ENCODE results near the gene CDKN2B-AS1.

Gene CDKN2B-AS1

DNA sequence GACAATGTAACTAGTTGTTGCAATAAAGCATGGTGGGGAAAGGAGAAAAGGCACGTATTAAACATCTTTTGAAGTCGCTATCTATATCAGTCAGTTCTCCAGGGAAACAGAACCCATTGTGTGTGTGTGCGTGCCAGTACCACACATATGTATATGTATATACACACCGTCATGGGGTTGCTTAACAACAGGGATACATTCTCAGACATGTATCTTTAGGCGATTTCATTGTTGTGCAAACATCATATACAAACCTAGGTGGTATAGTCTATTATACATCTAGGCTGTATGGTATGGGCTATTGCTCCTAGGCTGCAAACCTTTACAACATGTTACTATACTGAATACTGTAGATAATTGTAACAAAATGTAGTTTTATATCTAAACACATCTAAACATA is 2.3 kb downstream of the CDKN2B-AS1 start:
- Histone ChIP-seq H3K27ac (replicated peaks; ENCODE audit: low read length) (no peak overlapping the region), H3K14ac (ENCODE audit: low read length) (no peak overlapping the region), H3K18ac (ENCODE audit: low read length) (no peak overlapping the region), H3K23ac (ENCODE audit: low read depth, low read length, poor library complexity) (no peak overlapping the region), H2AK5ac (ENCODE audit: low read depth, low read length) (no peak overlapping the region), H3K4me3 (ENCODE audit: low read length in 2 of 2) (no peak overlapping the region), H3K4ac (ENCODE audit: low read length) (no peak overlapping the region), H3K9ac (ENCODE audit: low read depth, low read length, poor library complexity) (no peak overlapping the region), H3K9me3 (replicated peaks in 1 of 2; ENCODE audit: control insufficient read depth in 2 of 2, insufficient read depth in 1 of 2, low read depth in 1 of 2, low read length in 2 of 2) (no peaks in the 10 kb centered on the region), H3K4me1 (ENCODE audit: control insufficient read depth in 2 of 2, insufficient read depth in 1 of 2, low read depth in 1 of 2, low read length in 2 of 2) (peaks cover 6 to 16% of the 10 kb centered on the region in 2 donors), H4K8ac (ENCODE audit: low read depth, low read length) (no peak overlapping the region), H4K91ac (ENCODE audit: low read depth, low read length, poor library complexity) (no peak overlapping the region), H2AFZ (ENCODE audit: low read length) (no peak overlapping the region), H2BK15ac (ENCODE audit: low read length) (no peak overlapping the region), H2BK12ac (ENCODE audit: low read length) (no peak overlapping the region), H3K79me1 (ENCODE audit: low read depth, low read length) (no peaks in the 10 kb centered on the region), H3K27me3 (ENCODE audit: control insufficient read depth in 3 of 3, insufficient read depth in 3 of 3, low read depth in 1 of 3, low read length in 3 of 3) (peaks cover 17 to 98% (median 47%) of the 10 kb centered on the region in 3 experiments), H3K4me2 (ENCODE audit: insufficient read depth, low read length, poor library complexity, severe bottlenecking) (no peak overlapping the region), H2BK120ac (ENCODE audit: low read depth, low read length) (no peak overlapping the region), H2BK5ac (ENCODE audit: low read length) (no peak overlapping the region), H3K36me3 (replicated peaks in 1 of 2; ENCODE audit: control insufficient read depth in 2 of 2, insufficient read depth in 2 of 2, low read length in 2 of 2) (no peaks in the 10 kb centered on the region)
- no peak for DNase-seq (ENCODE audit: low spot score)
- WGBS, 2 donors (ENCODE audit: extremely low coverage in 2 of 2, insufficient read length in 2 of 2, insufficient replicate concordance in 1 of 2): no CpG with 5 or more reads among the region's 5 CpGs

- H3K27ac ChIP-seq (replicated peaks; ENCODE audit: low read length): no peak overlapping the region
- H4K8ac ChIP-seq (ENCODE audit: low read depth, low read length): no peak overlapping the region
- H3K9ac ChIP-seq (ENCODE audit: low read depth, low read length, poor library complexity): no peak overlapping the region
- H4K91ac ChIP-seq (ENCODE audit: low read depth, low read length, poor library complexity): no peak overlapping the region
- H3K4ac ChIP-seq (ENCODE audit: low read length): no peak overlapping the region
- H2BK15ac ChIP-seq (ENCODE audit: low read length): no peak overlapping the region
- H3K27me3 ChIP-seq (ENCODE audit: control insufficient read depth in 3 of 3, insufficient read depth in 3 of 3, low read depth in 1 of 3, low read length in 3 of 3): peaks cover 17 to 98% (median 47%) of the 10 kb centered on the region in 3 experiments
- H2AK5ac ChIP-seq (ENCODE audit: low read depth, low read length): no peak overlapping the region
- no peak overlapping the region for H2BK5ac ChIP-seq (ENCODE audit: low read length)
- H3K14ac ChIP-seq (ENCODE audit: low read length): no peak overlapping the region
- no peaks in the 10 kb centered on the region for H3K79me1 ChIP-seq (ENCODE audit: low read depth, low read length)
- WGBS, 2 donors (ENCODE audit: extremely low coverage in 2 of 2, insufficient read length in 2 of 2, insufficient replicate concordance in 1 of 2): no CpG with 5 or more reads among the region's 1 CpG
- peaks cover 6 to 16% of the 10 kb centered on the region in 2 donors for H3K4me1 ChIP-seq (ENCODE audit: control insufficient read depth in 2 of 2, insufficient read depth in 1 of 2, low read depth in 1 of 2, low read length in 2 of 2)
- no peak overlapping the region for H2AFZ ChIP-seq (ENCODE audit: low read length)
- DNase-seq (ENCODE audit: low spot score): no peak
- H3K36me3 ChIP-seq (replicated peaks in 1 of 2; ENCODE audit: control insufficient read depth in 2 of 2, insufficient read depth in 2 of 2, low read length in 2 of 2): no peaks in the 10 kb centered on the region
- H3K9me3 ChIP-seq (replicated peaks in 1 of 2; ENCODE audit: control insufficient read depth in 2 of 2, insufficient read depth in 1 of 2, low read depth in 1 of 2, low read length in 2 of 2): no peaks in the 10 kb centered on the region
- no peak overlapping the region for H3K18ac ChIP-seq (ENCODE audit: low read length)
- no peak overlapping the region for H2BK12ac ChIP-seq (ENCODE audit: low read length)
- H3K23ac ChIP-seq (ENCODE audit: low read depth, low read length, poor library complexity): no peak overlapping the region
- no peak overlapping the region for H3K4me3 ChIP-seq (ENCODE audit: low read length in 2 of 2)
- H2BK120ac ChIP-seq (ENCODE audit: low read depth, low read length): no peak overlapping the region
- H3K4me2 ChIP-seq (ENCODE audit: insufficient read depth, low read length, poor library complexity, severe bottlenecking): no peak overlapping the region
These were observed 2.9 kb downstream of the CDKN2B-AS1 start for GRCh38 chr9:21997480-21997879.

- no peaks in the 10 kb centered on the region for H3K79me1 ChIP-seq (ENCODE audit: low read depth, low read length)
- no peak overlapping the region for H3K4me2 ChIP-seq (ENCODE audit: insufficient read depth, low read length, poor library complexity, severe bottlenecking)
- WGBS, 2 donors (ENCODE audit: extremely low coverage in 2 of 2, insufficient read length in 2 of 2, insufficient replicate concordance in 1 of 2): no CpG with 5 or more reads among the region's 2 CpGs
- no peak overlapping the region for H3K14ac ChIP-seq (ENCODE audit: low read length)
- no peak overlapping the region for H3K18ac ChIP-seq (ENCODE audit: low read length)
- H2BK15ac ChIP-seq (ENCODE audit: low read length): no peak overlapping the region
- H2BK120ac ChIP-seq (ENCODE audit: low read depth, low read length): no peak overlapping the region
- H3K36me3 ChIP-seq (replicated peaks in 1 of 2; ENCODE audit: control insufficient read depth in 2 of 2, insufficient read depth in 2 of 2, low read length in 2 of 2): no peaks in the 10 kb centered on the region
- no peak overlapping the region for H3K4me3 ChIP-seq (ENCODE audit: low read length in 2 of 2)
- H4K91ac ChIP-seq (ENCODE audit: low read depth, low read length, poor library complexity): no peak overlapping the region
- H3K27ac ChIP-seq (replicated peaks; ENCODE audit: low read length): no peak overlapping the region
- no peak for DNase-seq (ENCODE audit: low spot score)
- no peak overlapping the region for H3K9ac ChIP-seq (ENCODE audit: low read depth, low read length, poor library complexity)
- H3K4ac ChIP-seq (ENCODE audit: low read length): no peak overlapping the region
- no peaks in the 10 kb centered on the region for H3K9me3 ChIP-seq (replicated peaks in 1 of 2; ENCODE audit: control insufficient read depth in 2 of 2, insufficient read depth in 1 of 2, low read depth in 1 of 2, low read length in 2 of 2)
- no peak overlapping the region for H2AFZ ChIP-seq (ENCODE audit: low read length)
- no peak overlapping the region for H2AK5ac ChIP-seq (ENCODE audit: low read depth, low read length)
- H2BK5ac ChIP-seq (ENCODE audit: low read length): no peak overlapping the region
- peaks cover 6 to 16% of the 10 kb centered on the region in 2 donors for H3K4me1 ChIP-seq (ENCODE audit: control insufficient read depth in 2 of 2, insufficient read depth in 1 of 2, low read depth in 1 of 2, low read length in 2 of 2)
- H3K27me3 ChIP-seq (ENCODE audit: control insufficient read depth in 3 of 3, insufficient read depth in 3 of 3, low read depth in 1 of 3, low read length in 3 of 3): peaks cover 17 to 98% (median 45%) of the 10 kb centered on the region in 3 experiments
- no peak overlapping the region for H4K8ac ChIP-seq (ENCODE audit: low read depth, low read length)
- H2BK12ac ChIP-seq (ENCODE audit: low read length): no peak overlapping the region
- H3K23ac ChIP-seq (ENCODE audit: low read depth, low read length, poor library complexity): no peak overlapping the region
These were observed 3.4 kb downstream of the CDKN2B-AS1 start for GRCh38 chr9:21998026-21998425.

DNA sequence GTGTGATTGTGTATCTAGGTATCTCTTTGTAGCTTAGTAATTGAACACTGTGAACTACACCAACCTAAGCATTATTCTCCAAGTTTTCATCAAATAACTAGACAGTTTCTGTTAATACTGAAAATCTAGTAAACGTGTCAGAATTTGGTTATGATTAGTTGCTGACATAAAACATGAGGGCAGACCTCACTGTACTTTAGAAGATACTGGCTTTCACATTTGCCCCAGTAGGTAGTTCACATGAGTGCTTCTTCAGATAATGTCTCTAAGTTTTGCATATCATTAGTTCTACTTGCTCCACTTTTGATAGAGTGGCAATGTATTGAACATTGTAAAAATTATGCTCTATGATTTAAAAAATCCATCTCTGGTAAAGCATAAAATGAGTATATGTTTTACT is 7.4 kb downstream of the CDKN2B-AS1 start:
- Histone ChIP-seq H3K27ac (replicated peaks; ENCODE audit: low read length) (no peak overlapping the region), H3K9me3 (replicated peaks in 1 of 2; ENCODE audit: control insufficient read depth in 2 of 2, insufficient read depth in 1 of 2, low read depth in 1 of 2, low read length in 2 of 2) (no peaks in the 10 kb centered on the region), H2AFZ (ENCODE audit: low read length) (no peak overlapping the region), H3K27me3 (ENCODE audit: control insufficient read depth in 3 of 3, insufficient read depth in 3 of 3, low read depth in 1 of 3, low read length in 3 of 3) (peaks cover 5 to 100% (median 29%) of the 10 kb centered on the region in 3 experiments), H3K9ac (ENCODE audit: low read depth, low read length, poor library complexity) (no peak overlapping the region), H4K91ac (ENCODE audit: low read depth, low read length, poor library complexity) (no peak overlapping the region), H2BK120ac (ENCODE audit: low read depth, low read length) (no peak overlapping the region), H3K36me3 (replicated peaks in 1 of 2; ENCODE audit: control insufficient read depth in 2 of 2, insufficient read depth in 2 of 2, low read length in 2 of 2) (no peaks in the 10 kb centered on the region), H2BK15ac (ENCODE audit: low read length) (no peak overlapping the region), H3K23ac (ENCODE audit: low read depth, low read length, poor library complexity) (no peak overlapping the region), H3K79me1 (ENCODE audit: low read depth, low read length) (no peaks in the 10 kb centered on the region), H3K18ac (ENCODE audit: low read length) (no peak overlapping the region), H2BK12ac (ENCODE audit: low read length) (no peak overlapping the region), H2BK5ac (ENCODE audit: low read length) (no peak overlapping the region), H3K4me1 (ENCODE audit: control insufficient read depth in 2 of 2, insufficient read depth in 1 of 2, low read depth in 1 of 2, low read length in 2 of 2) (peaks cover 0 to 3% of the 10 kb centered on the region in 2 donors), H3K14ac (ENCODE audit: low read length) (no peak overlapping the region), H4K8ac (ENCODE audit: low read depth, low read length) (no peak overlapping the region), H3K4ac (ENCODE audit: low read length) (no peak overlapping the region), H2AK5ac (ENCODE audit: low read depth, low read length) (no peak overlapping the region), H3K4me2 (ENCODE audit: insufficient read depth, low read length, poor library complexity, severe bottlenecking) (no peak overlapping the region), H3K4me3 (ENCODE audit: low read length in 2 of 2) (no peak overlapping the region)
- no peak for DNase-seq (ENCODE audit: low spot score)
- WGBS, 2 donors (ENCODE audit: extremely low coverage in 2 of 2, insufficient read length in 2 of 2, insufficient replicate concordance in 1 of 2): no CpG with 5 or more reads among the region's 1 CpG
